Liver (tissue), 9 donors: ENCODE results near the gene DNAH2. TPM values are rescaled to one million over a fixed set of nuclear protein-coding genes. Genes with fewer than 3 reads are reported as not detected.

ENCODE experiments used
- DNase-seq: peaks from one replicate; pipeline ENCODE4 v3.0.0-alpha.2; 2017; ENCODE audit warnings: low spot score
- H3K27ac ChIP-seq, 2 donors: one replicate each; pipeline ENCODE4 v1.7.0; 2013; ENCODE audit warnings: inconsistent platforms in 2 of 2, low read length in 2 of 2, control low read depth in 1 of 2, low read depth in 1 of 2, mild to moderate bottlenecking in 1 of 2
- H3K27me3 ChIP-seq, 4 donors: one replicate each; pipeline versions ENCODE4 v1.6.1 to v1.7.0; 2013; ENCODE audit warnings: low read length in 3 of 4, inconsistent platforms in 1 of 4, mild to moderate bottlenecking in 1 of 4, moderate library complexity in 1 of 4; ENCODE audit not compliant: control insufficient read depth in 4 of 4, insufficient read depth in 4 of 4
- H3K36me3 ChIP-seq, 4 donors: one replicate each; pipeline versions ENCODE4 v1.6.1 to v1.7.0; 2013; ENCODE audit warnings: low read length in 3 of 4, mild to moderate bottlenecking in 3 of 4, low read depth in 1 of 4, moderate library complexity in 1 of 4; ENCODE audit not compliant: control insufficient read depth in 4 of 4, insufficient read depth in 3 of 4
- H3K4me1 ChIP-seq, 4 donors: one replicate each; pipeline versions ENCODE4 v1.6.1 to v1.7.0; 2013; ENCODE audit warnings: low read length in 3 of 4, mild to moderate bottlenecking in 3 of 4, moderate library complexity in 1 of 4; ENCODE audit not compliant: control insufficient read depth in 4 of 4, insufficient read depth in 4 of 4
- H3K4me3 ChIP-seq, 3 donors: one replicate each; pipeline versions ENCODE4 v1.6.1 to v1.7.0; 2013; ENCODE audit warnings: low read length in 3 of 3, control low read depth in 1 of 3, low read depth in 1 of 3, mild to moderate bottlenecking in 1 of 3
- H3K9ac ChIP-seq, 2 donors: one replicate each; pipeline ENCODE4 v1.7.0; 2013; ENCODE audit warnings: low read length in 2 of 2, mild to moderate bottlenecking in 2 of 2, moderate library complexity in 2 of 2, control low read depth in 1 of 2, low read depth in 1 of 2
- H3K9me3 ChIP-seq, 4 donors: one replicate each; pipeline versions ENCODE4 v1.6.1 to v1.7.0; 2013; ENCODE audit warnings: low read length in 3 of 4; ENCODE audit not compliant: control insufficient read depth in 4 of 4
- ATF3 ChIP-seq: IDR thresholded peaks from 2 replicates; pipeline ENCODE4 v1.6.1; 2016; ENCODE audit warnings: antibody characterized with exemption
- CTCF ChIP-seq: fragments of 150-350 bp; IDR thresholded peaks from 2 replicates; pipeline ENCODE4 v1.5.1; 2017; ENCODE audit warnings: improper control_type of control experiment, low read depth, low read length; ENCODE audit not compliant: missing input control
- EGR1 ChIP-seq, 2 donors: IDR thresholded peaks; 2 replicates each; pipeline ENCODE4 v1.6.1; 2016 to 2018; ENCODE audit warnings: antibody characterized with exemption in 2 of 2, low read depth in 2 of 2
- FOXA1 ChIP-seq: IDR thresholded peaks from 2 replicates; pipeline ENCODE4 v1.6.1; 2016; ENCODE audit warnings: antibody characterized with exemption
- FOXA2 ChIP-seq: IDR thresholded peaks from 2 replicates; pipeline ENCODE4 v1.6.1; 2016; ENCODE audit warnings: antibody characterized with exemption
- GABPA ChIP-seq, 2 donors: IDR thresholded peaks in 1 of 2; conservative IDR thresholded peaks in 1 of 2; 2 replicates each; pipeline ENCODE4 v1.6.1; 2016; ENCODE audit warnings: antibody characterized with exemption in 2 of 2, mild to moderate bottlenecking in 1 of 2, moderate library complexity in 1 of 2
- HNF4A ChIP-seq, 2 donors: conservative IDR thresholded peaks; 2 replicates each; pipeline ENCODE4 v1.6.1; 2016; ENCODE audit warnings: antibody characterized with exemption in 2 of 2, mild to moderate bottlenecking in 2 of 2
- HNF4G ChIP-seq: IDR thresholded peaks from 2 replicates; pipeline ENCODE4 v1.6.1; 2016; ENCODE audit warnings: antibody characterized with exemption
- JUND ChIP-seq, 2 donors: IDR thresholded peaks; 2 replicates each; pipeline ENCODE4 v1.6.1; 2016; ENCODE audit warnings: antibody characterized with exemption in 2 of 2
- MAX ChIP-seq: IDR thresholded peaks from 2 replicates; pipeline ENCODE4 v1.6.1; 2016; ENCODE audit warnings: antibody characterized with exemption
- NR2F2 ChIP-seq: IDR thresholded peaks from 2 replicates; pipeline ENCODE4 v1.6.1; 2016; ENCODE audit warnings: antibody characterized with exemption
- RAD21 ChIP-seq, 2 donors: IDR thresholded peaks; 2 replicates each; pipeline ENCODE4 v1.6.1; 2016; ENCODE audit warnings: antibody characterized with exemption in 2 of 2, mild to moderate bottlenecking in 2 of 2
- RXRA ChIP-seq, 2 donors: IDR thresholded peaks; 2 replicates each; pipeline ENCODE4 v1.6.1; 2017 to 2018; ENCODE audit warnings: antibody characterized with exemption in 2 of 2, mild to moderate bottlenecking in 1 of 2
- TAF1 ChIP-seq: conservative IDR thresholded peaks from 2 replicates; pipeline ENCODE4 v1.6.1; 2016; ENCODE audit warnings: antibody characterized with exemption, mild to moderate bottlenecking
- YY1 ChIP-seq: IDR thresholded peaks from 2 replicates; pipeline ENCODE4 v1.6.1; 2016; ENCODE audit warnings: antibody characterized with exemption, mild to moderate bottlenecking
- ZBTB33 ChIP-seq: IDR thresholded peaks from 2 replicates; pipeline ENCODE4 v1.6.1; 2016; ENCODE audit warnings: antibody characterized with exemption
- WGBS: extraction: QIAGEN DNeasy Blood & Tissue Kit; methylation state at CpG from one replicate; pipeline ENCODE4 v1.1.7; 2013; 5-methylcytosine and 5-hydroxymethylcytosine counted together
- polyA plus RNA-seq, 2 donors: library from polyadenylated mRNA; stranded (reverse) in 1 of 2; unstranded in 1 of 2; fragments of 200-250 nt in 1 of 2; fragments of >200 nt in 1 of 2; fragmentation: Nextera tagmentation in 1 of 2; extraction: Ambion mirVana in 1 of 2; gene quantifications; one replicate each; pipeline versions ENCODE4 v1.2.1 to v1.2.3, GENCODE V29; 2013 to 2015
- total RNA-seq, 2 donors: library from RNA; depleted of rRNA; stranded (reverse); fragments of >200 nt; gene quantifications; one replicate each; pipeline ENCODE4 v1.2.3, GENCODE V29; 2014
- TF ChIP-seq, protein P1 (sequence below): IDR thresholded peaks from 2 replicates; pipeline ENCODE4 v1.6.1; 2016; ENCODE audit warnings: antibody characterized with exemption, mild to moderate bottlenecking
- donor health status: healthy.
- donor health status: healthy.
- donor health status: healthy.
- donor health status: healthy.
- donor health status: healthy.

Gene DNAH2
- total and polyA plus RNA-seq, 4 donors = under 0.01 to 0.25 (median 0.05) TPM

DNA sequence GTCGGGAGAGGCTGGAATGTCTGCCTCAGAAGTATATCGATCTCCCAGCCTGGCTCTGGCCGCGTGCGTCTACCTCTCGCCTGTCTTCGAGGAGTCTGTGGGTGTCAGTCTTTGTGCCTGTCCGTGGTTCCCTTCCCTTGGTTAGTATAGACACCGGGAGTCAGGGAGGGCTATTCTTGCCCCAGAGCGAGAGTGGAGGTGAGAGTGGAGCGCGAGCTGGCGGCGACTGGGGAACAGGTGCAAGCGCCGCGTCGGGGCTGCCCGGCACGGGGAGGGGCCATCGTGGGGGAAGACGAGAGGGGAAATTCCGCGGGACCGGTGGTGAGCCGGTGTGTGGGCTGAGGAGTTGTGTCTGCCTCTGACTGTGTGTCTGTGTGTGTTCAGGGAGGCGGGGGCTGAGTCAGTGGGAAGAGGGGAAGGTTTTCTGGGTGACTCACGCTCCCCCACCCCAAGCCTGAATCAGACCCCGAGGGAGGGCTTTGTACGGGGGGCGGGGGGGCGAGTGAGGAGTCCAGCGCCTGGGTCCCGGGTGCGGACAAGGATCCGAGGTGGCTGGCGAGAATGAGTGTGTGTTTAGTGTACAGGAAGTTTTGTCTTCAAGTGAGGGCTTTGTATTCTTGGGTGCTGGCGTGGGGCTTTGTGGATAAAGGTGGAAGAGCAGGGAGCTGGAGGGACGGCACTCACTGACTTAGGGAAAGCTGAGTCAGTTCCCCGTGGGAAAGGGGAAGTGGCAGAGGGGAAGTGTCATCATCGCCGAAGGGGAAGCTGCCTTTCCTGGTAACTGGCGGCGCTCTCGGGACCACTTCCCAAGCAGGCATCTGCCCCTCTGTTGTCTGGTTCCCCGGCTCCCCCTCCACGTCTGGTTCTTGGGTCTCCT lies 125.1 kb downstream of the DNAH2 start:
- TF ChIP-seq FOXA1 (no peak), HNF4A (conservative IDR thresholded peaks at IDR 0.05) (peak in 1 of 2 donors; percentile 3), MAX (peak; percentile 74), RXRA (IDR thresholded peaks at IDR 0.05) (peak; percentile 13 to 59), YY1 (peak; percentile 44), HNF4G (no peak), EGR1 (IDR thresholded peaks at IDR 0.05; ENCODE audit: low read depth in 2 of 2) (peak; percentile 43 to 81), FOXA2 (no peak), ATF3 (peak; percentile 50), JUND (IDR thresholded peaks at IDR 0.05) (peak in 1 of 2 donors; percentile 58), NR2F2 (no peak)
- H3K4me1 ChIP-seq = peaks cover 0 to 52% (median 36%) of the 10 kb centered on the region in 4 donors
- peak overlapping the region; percentile 99 to 100 for H3K27ac ChIP-seq
- under 1% methylated on average over 47 of the region's 47 CpGs for WGBS
- DNase-seq = peak; percentile 57
- peaks cover 3 to 11% (median 7%) of the 10 kb centered on the region in 4 donors for H3K36me3 ChIP-seq
- peak overlapping the region; percentile 66 to 94 (median 79) for H3K4me3 ChIP-seq
- H3K9ac ChIP-seq = peak overlapping the region; percentile 96 to 100
- no peaks in the 10 kb centered on the region for H3K9me3 ChIP-seq
- H3K27me3 ChIP-seq = no peaks in the 10 kb centered on the region

- 0% methylated on average over 17 of the region's 17 CpGs for WGBS
- Histone ChIP-seq H3K27ac (peak overlapping the region; percentile 99 to 100), H3K4me1 (peaks cover 0 to 50% (median 32%) of the 10 kb centered on the region in 4 donors), H3K36me3 (peaks cover 3 to 15% (median 7%) of the 10 kb centered on the region in 4 donors), H3K4me3 (peak overlapping the region; percentile 66 to 94 (median 79)), H3K9me3 (no peaks in the 10 kb centered on the region), H3K27me3 (no peaks in the 10 kb centered on the region), H3K9ac (peak overlapping the region; percentile 96 to 100)
- TF ChIP-seq CTCF = no peak
- TF ChIP-seq RXRA (IDR thresholded peaks at IDR 0.05) = no peak
- TF ChIP-seq MAX = no peak
- TF ChIP-seq FOXA1 = no peak
- DNase-seq = no peak
These were observed 125.7 kb downstream of the DNAH2 start for GRCh38 chr17:7843257-7843535.

DNA sequence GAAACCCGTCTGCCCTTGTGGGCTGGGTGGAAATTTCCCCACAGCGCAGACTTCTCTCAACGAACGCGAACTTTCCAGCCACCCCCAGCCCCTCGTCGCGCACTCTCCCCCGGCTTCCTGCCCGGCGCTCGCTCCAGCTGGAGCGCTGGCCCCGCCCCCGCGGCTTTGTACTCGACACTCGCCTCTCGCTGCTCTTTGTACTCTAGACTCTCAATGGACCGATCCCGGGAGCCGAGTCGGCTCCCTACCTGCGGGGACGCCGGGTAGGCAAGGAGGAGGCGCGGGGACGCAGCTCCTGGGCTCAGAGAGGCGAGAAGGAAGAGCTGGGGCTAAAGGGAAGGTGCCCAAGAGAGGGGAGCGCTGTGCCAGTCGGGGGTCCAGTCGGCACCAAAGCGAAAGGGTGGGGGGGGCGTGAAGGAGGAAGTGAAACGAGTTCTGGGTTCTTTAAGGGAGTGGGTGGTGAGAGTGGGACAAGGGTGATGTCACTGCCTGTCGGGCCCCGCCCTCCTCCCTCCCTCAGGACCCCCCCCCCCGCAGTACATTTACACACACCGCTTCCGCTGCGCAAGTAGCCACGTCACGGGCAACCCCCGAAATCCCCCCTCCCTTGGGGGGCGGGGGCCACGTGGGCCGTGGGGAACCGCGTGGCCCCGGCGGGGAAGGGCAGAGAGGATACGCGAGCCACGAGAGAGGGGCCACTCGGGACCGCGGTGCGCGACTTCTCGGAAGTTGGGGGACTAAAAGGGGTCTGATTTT lies 126.2 kb downstream of the DNAH2 start:
- Histone ChIP-seq H3K27me3 (no peaks in the 10 kb centered on the region), H3K36me3 (peaks cover 3 to 17% (median 7%) of the 10 kb centered on the region in 4 donors), H3K4me1 (peaks cover 0 to 45% (median 28%) of the 10 kb centered on the region in 4 donors), H3K9me3 (no peaks in the 10 kb centered on the region), H3K4me3 (peak overlapping the region; percentile 66 to 97 (median 90)), H3K27ac (peak overlapping the region; percentile 99 to 100), H3K9ac (peak overlapping the region; percentile 96 to 100)
- DNase-seq = peak; percentile 80
- under 1% methylated on average over 61 of the region's 61 CpGs for WGBS
- TF ChIP-seq HNF4A (conservative IDR thresholded peaks at IDR 0.05) (peak; percentile 89 to 94), TAF1 (peak; percentile 74), JUND (IDR thresholded peaks at IDR 0.05) (peak in 1 of 2 donors; percentile 53), RAD21 (IDR thresholded peaks at IDR 0.05) (no peak), EGR1 (IDR thresholded peaks at IDR 0.05; ENCODE audit: low read depth in 2 of 2) (peak; percentile 65 to 76), HNF4G (peak; percentile 88), ZBTB33 (peak; percentile 29), GABPA (IDR thresholded peaks at IDR 0.05 in 1 of 2, conservative IDR thresholded peaks at IDR 0.05 in 1 of 2) (peak in 1 of 2 donors; percentile 34), RXRA (IDR thresholded peaks at IDR 0.05) (peak; percentile 57 to 62)
- TF ChIP-seq, protein P1, sequence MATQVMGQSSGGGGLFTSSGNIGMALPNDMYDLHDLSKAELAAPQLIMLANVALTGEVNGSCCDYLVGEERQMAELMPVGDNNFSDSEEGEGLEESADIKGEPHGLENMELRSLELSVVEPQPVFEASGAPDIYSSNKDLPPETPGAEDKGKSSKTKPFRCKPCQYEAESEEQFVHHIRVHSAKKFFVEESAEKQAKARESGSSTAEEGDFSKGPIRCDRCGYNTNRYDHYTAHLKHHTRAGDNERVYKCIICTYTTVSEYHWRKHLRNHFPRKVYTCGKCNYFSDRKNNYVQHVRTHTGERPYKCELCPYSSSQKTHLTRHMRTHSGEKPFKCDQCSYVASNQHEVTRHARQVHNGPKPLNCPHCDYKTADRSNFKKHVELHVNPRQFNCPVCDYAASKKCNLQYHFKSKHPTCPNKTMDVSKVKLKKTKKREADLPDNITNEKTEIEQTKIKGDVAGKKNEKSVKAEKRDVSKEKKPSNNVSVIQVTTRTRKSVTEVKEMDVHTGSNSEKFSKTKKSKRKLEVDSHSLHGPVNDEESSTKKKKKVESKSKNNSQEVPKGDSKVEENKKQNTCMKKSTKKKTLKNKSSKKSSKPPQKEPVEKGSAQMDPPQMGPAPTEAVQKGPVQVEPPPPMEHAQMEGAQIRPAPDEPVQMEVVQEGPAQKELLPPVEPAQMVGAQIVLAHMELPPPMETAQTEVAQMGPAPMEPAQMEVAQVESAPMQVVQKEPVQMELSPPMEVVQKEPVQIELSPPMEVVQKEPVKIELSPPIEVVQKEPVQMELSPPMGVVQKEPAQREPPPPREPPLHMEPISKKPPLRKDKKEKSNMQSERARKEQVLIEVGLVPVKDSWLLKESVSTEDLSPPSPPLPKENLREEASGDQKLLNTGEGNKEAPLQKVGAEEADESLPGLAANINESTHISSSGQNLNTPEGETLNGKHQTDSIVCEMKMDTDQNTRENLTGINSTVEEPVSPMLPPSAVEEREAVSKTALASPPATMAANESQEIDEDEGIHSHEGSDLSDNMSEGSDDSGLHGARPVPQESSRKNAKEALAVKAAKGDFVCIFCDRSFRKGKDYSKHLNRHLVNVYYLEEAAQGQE = peak; percentile 78
